Activated CD4-positive, alpha-beta T cell treated with anti-CD3 and anti-CD28 coated beads, Interleukin-10, Interleukin-2, amounts not matched to agents 100 ng/mL and 50 ng/mL, durations not matched to agents 16 hours and 8 hours (primary cell): Measurements from ENCODE around the gene ODC1.
"Not testable (repeated sequence)": the region's sequence is repeated elsewhere in the genome, so short reads cannot be mapped to it uniquely, and the experiment has no call there.

Source experiments
- DNase-seq: peaks from one replicate; pipeline ENCODE4 v3.0.0-alpha.2; 2020

ODC1 gene

DNA sequence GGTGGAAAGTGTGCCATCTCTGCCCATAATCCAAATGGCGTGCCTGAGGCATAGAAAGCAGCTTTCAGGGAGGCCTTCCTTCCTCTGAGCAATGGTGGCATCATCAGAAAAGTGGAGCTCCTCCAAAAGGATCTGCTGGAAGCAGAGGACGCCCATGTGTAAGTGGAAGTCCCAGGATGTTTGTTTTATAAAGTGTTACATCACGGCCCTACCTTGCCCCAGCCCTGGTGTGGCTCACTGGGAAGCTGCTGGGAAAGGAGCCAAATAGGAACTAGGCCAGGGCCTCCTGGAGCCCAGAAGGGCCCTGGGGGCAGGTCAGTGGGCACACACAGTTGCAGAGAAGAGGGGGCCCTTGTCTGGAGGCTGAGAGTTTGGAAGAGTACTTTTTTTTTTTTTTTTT is 4.2 kb upstream of the ODC1 start:
- no peak for DNase-seq

GRCh38 chr2:10451819-10452218 is 3.7 kb upstream of the ODC1 start:
- no peak for DNase-seq

DNA sequence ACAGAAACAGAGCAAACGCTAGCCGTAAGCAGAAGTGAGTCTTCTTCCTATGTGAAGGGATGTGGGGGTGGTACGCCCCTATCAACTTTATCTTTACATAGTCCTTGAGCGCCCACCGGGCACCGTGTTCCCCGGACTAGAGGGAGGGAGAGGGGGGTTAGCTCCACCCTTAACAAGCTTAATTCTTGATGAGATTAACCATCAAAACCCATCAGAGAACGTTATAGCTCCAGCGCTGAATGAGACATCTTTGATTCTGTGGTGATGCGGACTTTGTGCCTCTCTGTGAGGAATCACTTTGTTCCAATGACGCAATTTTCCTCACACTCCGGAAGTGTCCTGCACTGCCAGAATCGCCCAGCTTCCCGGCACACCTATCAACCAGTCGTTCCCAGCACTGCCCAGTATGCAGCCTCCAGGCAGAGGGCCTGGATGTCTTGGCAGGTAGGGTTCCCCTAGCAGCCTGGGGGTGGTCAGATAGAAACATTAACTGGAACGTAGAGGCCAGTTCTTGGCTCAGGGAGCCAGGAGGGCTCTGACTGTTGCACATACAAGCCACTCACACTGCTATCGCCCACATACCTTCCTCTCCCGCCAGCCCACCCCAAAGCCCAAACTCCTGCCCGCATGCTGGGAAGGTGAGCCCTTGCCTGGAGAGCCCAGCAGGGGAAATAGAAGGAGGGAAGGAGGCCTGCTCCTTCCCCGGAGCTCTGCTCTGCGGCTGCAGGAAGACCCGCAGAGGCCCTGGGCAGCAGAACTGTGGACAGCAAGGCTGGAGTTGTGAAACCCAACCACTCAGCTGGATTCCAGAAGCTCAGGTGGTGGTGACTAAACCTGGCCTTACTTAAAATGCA is 1.9 kb upstream of the ODC1 start:
- DNase-seq, result no peak

DNA sequence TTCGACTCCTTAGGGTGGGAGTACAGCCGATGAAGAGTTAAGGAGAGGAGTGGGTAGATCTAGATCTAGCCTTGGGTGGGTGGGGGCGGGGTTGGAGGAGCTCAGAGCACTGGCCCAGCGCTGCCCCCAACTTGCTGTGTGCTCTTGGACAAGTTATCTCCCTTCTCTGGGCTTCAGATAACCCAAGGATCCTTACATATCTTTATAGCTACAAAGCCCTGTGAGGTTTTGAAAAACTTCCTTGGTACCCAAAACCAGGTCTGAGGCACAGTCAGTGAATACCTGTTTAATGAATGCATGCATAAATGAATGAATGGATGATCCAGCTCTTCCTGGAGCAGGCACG is 1.3 kb upstream of the ODC1 start:
- no peak for DNase-seq

- DNase-seq, result peak; percentile 98
Observed at GRCh38 chr2:10448576-10449485, 704 bp upstream of the ODC1 start.

DNA sequence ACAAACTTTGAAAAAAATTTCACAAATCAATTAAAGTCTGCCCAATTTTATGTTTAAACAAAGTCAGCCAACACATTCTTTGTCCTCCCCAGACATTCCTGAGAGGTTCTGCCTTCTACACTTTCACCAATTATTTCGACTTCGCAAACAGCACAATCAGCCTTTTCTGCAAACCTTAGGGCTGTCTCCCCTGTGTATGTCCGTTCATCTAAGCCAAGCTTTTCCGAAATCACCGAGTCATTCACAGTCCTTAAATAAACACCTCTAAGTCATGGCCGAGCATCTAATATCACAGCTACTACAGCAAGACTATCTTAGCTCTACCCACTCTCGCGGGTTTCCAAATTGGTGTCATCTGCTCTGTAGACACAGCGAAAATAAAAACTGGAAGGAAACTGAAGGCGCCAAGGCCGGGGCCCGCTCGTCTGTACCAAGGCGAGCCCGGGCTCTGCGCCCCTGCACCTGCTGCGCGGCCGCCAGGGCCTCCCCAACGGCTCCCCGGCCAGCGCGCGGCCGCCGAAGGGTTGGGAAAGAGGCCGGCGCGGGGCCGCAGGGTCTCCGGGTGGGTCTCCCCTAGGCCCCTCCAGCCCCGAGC is 730 bp downstream of the ODC1 start:
- DNase-seq, result peak; percentile 59

DNA sequence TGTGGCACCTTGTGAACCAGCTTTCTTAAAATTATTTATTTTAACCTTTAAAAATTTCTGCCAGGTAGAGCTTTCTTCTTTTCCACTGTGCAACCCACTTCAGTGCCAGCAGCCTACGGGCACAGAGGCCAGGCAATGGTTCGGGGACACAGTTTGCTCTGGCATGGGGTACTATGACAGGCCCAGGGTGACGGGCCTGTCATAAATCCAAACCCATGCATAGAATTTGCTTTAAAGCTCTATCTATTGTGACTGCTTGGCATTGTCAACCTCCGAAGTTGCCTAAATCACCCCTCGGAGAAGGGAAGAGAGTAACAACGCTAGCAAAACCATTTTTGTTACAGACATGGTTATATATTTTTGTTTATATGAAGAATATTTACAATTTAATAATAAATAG is 1.5 kb downstream of the ODC1 start:
- DNase-seq, result no peak

- peak; percentile 88 for DNase-seq
Observed at GRCh38 chr2:10444463-10444862, 3.7 kb downstream of the ODC1 start.

GRCh38 chr2:10442469-10443126 is 5.5 kb downstream of the ODC1 start:
- DNase-seq, result not testable (repeated sequence)

GRCh38 chr2:10441948-10442347 is 6.2 kb downstream of the ODC1 start:
- DNase-seq, result no peak

- DNase-seq, result no peak
Observed at GRCh38 chr2:10440736-10441135, 7.4 kb downstream of the ODC1 start.

DNA sequence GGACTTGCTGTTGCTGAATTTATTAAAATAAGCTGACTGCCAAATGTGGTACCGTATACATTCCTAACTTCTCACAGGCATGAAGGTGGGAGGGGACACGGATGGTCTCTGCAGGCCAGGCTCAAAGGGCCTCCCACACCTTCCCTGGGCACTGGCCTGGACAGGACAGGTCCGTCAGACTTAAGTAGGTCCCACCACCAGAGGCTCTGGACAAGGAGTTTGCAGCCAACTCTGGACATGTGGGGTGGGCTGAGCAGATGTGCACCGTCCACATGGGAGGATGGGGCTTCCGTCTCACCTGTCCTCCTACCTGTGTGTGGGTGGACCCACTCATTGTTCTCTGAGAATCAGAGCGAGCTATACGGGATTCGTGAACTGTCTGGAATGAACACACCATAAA is 8.2 kb downstream of the ODC1 start:
- DNase-seq, result no peak

DNA sequence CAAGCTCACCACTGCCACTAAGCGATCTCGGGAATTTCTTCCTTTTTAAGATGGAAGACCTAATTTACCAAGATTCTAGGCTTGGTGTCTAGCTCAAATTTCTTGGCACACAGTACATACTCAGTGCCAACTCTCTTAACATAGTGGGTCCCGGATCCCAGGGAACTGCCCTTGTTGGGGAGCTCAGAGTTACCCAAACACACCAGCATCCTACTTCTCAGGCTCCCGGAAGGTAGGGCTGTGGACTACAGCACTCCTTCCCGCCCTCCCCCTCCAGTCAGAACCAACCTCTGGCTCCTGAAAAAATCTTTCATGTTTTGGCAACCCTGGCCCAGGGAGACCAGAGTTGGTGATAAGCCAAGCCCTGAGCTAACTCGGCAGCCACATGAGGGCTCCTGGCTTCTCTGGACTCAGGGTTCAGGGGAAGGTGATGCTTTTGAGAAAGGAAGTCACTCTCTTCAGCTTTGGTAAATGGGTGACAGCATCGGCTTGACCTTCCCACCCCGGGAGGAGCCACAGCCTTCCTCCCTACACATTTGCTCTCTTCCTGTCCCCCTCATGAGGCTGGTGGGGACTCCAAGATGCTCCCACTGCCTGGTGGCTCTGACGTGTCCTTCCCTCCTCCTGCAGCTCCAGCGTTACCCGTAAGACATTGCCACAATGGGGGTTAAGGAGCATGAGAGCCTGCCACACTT is 8.8 kb downstream of the ODC1 start:
- DNase-seq, result no peak

DNA sequence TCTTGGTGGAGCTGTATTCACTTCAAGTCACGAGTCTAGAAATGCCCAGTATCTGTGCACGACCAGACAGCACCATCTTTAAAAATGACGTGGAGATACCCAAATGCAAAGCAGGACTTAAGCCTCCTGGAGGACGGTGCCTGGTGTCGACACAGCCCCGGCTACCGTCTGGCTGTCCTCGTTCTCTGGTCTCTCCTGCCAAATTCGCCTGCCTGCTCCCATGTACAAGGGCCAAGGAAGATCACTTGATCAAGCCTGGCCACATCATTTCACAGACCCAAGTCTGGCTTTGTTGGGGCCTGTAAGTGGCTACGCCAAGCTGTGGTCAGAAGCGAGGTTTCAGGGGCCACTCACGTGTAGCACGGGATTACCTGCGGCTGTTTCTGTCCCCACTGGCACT is 9.4 kb downstream of the ODC1 start:
- no peak for DNase-seq

DNA sequence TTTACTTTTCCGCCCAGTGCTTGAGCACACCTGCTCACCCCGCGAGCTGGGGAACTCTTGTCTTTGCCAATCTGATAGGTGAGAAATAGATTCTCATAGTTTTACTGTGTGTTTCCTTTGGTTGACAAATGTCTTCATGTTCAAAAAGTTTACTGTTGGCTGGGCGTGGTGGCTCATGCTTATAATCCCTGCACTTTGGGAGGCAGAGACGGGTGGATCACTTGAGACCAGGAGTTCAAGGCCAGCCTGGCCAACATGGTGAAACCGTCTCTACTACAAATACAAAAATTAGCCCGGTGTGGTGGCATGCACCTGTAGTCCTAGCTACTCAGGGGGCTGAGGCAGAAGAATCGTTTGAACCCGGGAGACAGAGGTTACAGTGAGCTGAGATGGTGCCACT is 10.3 kb downstream of the ODC1 start:
- no peak for DNase-seq

DNA sequence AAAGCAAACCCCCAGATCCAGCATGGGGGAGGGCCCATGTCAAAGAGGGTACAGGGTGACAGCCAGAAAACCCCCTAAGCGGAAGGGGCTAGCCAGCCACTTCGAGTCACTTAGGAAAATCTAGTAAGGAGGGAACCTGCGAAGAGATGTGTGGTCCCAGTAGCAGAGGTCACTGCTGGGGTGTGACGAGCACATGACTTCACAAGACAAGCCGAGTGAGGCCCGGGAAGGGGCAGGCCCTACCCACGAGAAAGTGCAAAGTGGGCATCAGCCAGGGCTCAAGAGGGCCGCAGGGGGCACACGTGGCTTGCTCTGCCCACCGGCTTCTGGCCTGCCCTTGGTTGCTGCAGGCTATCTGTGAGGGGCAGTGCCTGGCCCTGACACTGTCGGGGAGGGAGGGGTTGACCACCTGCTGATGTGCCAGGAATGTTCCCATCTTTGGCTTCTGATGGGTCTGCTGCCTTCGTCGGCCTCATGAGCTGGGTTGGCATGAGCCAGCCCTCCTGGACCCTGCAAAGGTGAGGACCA is 11.5 kb downstream of the ODC1 start:
- DNase-seq, result no peak

DNA sequence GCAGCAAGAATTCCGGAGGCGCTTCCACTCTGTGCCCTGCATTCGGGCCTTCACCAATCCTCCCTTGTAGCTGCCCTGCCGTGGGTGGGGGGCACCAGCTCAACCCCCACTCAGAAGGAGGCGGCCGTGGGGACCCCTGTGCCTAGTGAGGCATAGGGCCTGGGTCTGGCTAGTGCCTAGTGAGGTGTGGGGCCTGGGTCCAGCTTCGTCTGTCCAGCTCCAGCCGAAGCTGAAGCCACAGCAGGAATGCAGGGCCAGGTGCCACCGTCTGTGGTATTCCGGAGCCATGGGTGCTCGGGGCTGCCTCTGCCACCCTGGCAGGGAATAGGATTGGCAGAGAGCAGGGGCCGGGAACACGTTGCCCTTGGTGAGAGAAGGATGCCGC is 12.3 kb downstream of the ODC1 start:
- no peak for DNase-seq

- peak; percentile 85 for DNase-seq
Observed at GRCh38 chr2:10434886-10435819, 13.0 kb downstream of the ODC1 start.

- DNase-seq, result no peak
Observed at GRCh38 chr2:10433947-10434885, 13.9 kb downstream of the ODC1 start.
